Loucy (cell line): ENCODE measurements around the gene WWOX.

Source experiments
- EZH2phosphoT487 ChIP-seq: fragments of 200-600 bp; IDR thresholded peaks from 2 replicates; pipeline ENCODE4 v1.6.1; 2018; ENCODE audit warnings: antibody characterized with exemption, mild to moderate bottlenecking, moderate library complexity, borderline replicate concordance
- TF ChIP-seq, protein P1 (sequence below): fragments of 200-600 bp; sonication (generic); conservative IDR thresholded peaks from 2 replicates; pipeline ENCODE4 v1.5.1; 2014; ENCODE audit warnings: mild to moderate bottlenecking, antibody characterized with exemption, low read length

DNA sequence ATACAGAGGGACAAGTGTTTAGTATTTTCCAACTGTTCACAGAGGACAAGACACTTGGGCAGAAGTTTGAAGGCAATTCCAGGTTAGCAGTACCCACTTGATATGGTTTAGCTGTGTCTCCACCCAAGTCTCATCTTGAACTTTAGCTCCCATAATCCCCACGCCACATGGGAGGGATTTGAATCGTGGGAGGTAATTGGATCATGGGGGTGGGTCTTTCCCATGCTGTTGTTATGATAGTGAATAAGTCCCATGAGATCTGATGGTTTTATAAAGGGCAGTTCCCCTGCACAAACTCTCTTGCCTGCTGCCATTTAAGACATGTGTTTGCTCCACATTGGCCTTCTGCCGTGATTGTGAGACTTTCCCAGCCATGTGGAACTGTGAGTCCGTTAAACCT lies 832.2 kb downstream of the WWOX start:
- TF ChIP-seq, protein P1, sequence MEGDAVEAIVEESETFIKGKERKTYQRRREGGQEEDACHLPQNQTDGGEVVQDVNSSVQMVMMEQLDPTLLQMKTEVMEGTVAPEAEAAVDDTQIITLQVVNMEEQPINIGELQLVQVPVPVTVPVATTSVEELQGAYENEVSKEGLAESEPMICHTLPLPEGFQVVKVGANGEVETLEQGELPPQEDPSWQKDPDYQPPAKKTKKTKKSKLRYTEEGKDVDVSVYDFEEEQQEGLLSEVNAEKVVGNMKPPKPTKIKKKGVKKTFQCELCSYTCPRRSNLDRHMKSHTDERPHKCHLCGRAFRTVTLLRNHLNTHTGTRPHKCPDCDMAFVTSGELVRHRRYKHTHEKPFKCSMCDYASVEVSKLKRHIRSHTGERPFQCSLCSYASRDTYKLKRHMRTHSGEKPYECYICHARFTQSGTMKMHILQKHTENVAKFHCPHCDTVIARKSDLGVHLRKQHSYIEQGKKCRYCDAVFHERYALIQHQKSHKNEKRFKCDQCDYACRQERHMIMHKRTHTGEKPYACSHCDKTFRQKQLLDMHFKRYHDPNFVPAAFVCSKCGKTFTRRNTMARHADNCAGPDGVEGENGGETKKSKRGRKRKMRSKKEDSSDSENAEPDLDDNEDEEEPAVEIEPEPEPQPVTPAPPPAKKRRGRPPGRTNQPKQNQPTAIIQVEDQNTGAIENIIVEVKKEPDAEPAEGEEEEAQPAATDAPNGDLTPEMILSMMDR, result no peak
- TF ChIP-seq EZH2phosphoT487, result no peak
